DND-41 (cell line): ENCODE measurements around the gene MKI67.
A peak's percentile ranks its signal among the peaks of the same experiment; 100 is the strongest.

Experiments
- ATAC-seq: fragments of 200-7000 bp; cut with Tn5 transposase; 3 replicates; pipeline ENCODE4 v1.9.1; 2021; ENCODE audit warnings: low read depth; ENCODE audit not compliant: insufficient read depth
- DNase-seq: peaks from one replicate; pipeline ENCODE4 v3.0.0-alpha.2; 2020
- H2AFZ ChIP-seq: 2 replicates; pipeline ENCODE4 v1.6.0; 2012; ENCODE audit warnings: low read depth, low read length
- H3K27ac ChIP-seq: 2 replicates; pipeline ENCODE4 v1.5.1; 2012; ENCODE audit warnings: low read length, inconsistent platforms
- H3K27me3 ChIP-seq: fragments of 200-600 bp; sonication (generic); 2 replicates; pipeline ENCODE4 v1.6.0; 2012; ENCODE audit warnings: low read length, mild to moderate bottlenecking, inconsistent platforms; ENCODE audit not compliant: insufficient read depth, poor library complexity
- H3K36me3 ChIP-seq: 2 replicates; pipeline ENCODE4 v1.5.1; 2012; ENCODE audit warnings: low read length, inconsistent platforms; ENCODE audit not compliant: insufficient read depth
- H3K4me1 ChIP-seq: 2 replicates; pipeline ENCODE4 v1.5.1; 2012; ENCODE audit warnings: mild to moderate bottlenecking, low read length; ENCODE audit not compliant: insufficient read depth
- H3K4me2 ChIP-seq: 2 replicates; pipeline ENCODE4 v1.6.0; 2012; ENCODE audit warnings: mild to moderate bottlenecking, moderate library complexity, low read length, inconsistent platforms; ENCODE audit not compliant: insufficient read depth
- H3K4me3 ChIP-seq, 2 experiments: fragments of 200-600 bp in 1 of 2; shearing (Covaris generic) in 1 of 2; 2 replicates each; pipeline ENCODE4 v1.5.1; 2012 to 2016; ENCODE audit warnings: inconsistent platforms in 2 of 2, low read length in 2 of 2, mild to moderate bottlenecking in 2 of 2, low read depth in 1 of 2, moderate library complexity in 1 of 2
- H3K79me2 ChIP-seq: 2 replicates; pipeline ENCODE4 v1.6.0; 2012; ENCODE audit warnings: low read length, inconsistent platforms; ENCODE audit not compliant: insufficient read depth
- H3K9ac ChIP-seq: 2 replicates; pipeline ENCODE4 v1.6.0; 2012; ENCODE audit warnings: low read depth, mild to moderate bottlenecking, inconsistent platforms, low read length, moderate library complexity
- H3K9me3 ChIP-seq: 2 replicates; pipeline ENCODE4 v1.5.1; 2012; ENCODE audit warnings: low read length, moderate library complexity, mild to moderate bottlenecking, inconsistent platforms; ENCODE audit not compliant: insufficient read depth, severe bottlenecking
- H4K20me1 ChIP-seq: 2 replicates; pipeline ENCODE4 v1.6.0; 2012; ENCODE audit warnings: low read length; ENCODE audit not compliant: insufficient read depth
- EZH2 ChIP-seq: IDR thresholded peaks from 3 replicates; pipeline ENCODE4 v1.6.1; 2012; ENCODE audit warnings: borderline replicate concordance, low read depth, mild to moderate bottlenecking, moderate library complexity, low read length, inconsistent platforms; ENCODE audit not compliant: severe bottlenecking
- TF ChIP-seq, protein P1 (sequence below): IDR thresholded peaks from 2 replicates; pipeline ENCODE4 v1.5.1; 2012; ENCODE audit warnings: borderline replicate concordance, low read length, moderate library complexity, mild to moderate bottlenecking; ENCODE audit not compliant: poor library complexity, severe bottlenecking; ENCODE audit errors: extremely low read depth

Gene MKI67

DNA sequence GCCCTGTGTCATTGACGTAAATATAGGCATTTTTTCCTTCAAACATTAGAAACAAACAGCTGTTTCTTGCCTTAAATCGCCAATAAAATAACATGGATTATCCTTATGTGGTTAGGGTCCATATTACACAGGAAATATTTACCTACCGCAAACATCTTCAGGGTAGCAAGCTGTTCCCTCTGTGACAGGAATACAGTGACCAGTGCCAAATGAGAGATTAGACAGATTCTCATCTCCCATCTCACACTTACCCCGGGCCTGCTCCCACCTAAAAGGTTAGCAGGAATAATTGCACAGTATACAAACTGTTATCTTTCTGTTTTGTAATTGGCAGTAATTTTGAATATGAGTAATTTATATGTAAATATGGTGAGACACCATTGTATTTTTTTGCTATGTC lies 16.5 kb downstream of the MKI67 start:
- H3K4me1 ChIP-seq = no peaks in the 10 kb centered on the region
- H3K27ac ChIP-seq = no peak overlapping the region
- H3K9me3 ChIP-seq = no peaks in the 10 kb centered on the region
- no peak overlapping the region for H3K4me3 ChIP-seq
- no peak for TF ChIP-seq EZH2
- TF ChIP-seq, protein P1, sequence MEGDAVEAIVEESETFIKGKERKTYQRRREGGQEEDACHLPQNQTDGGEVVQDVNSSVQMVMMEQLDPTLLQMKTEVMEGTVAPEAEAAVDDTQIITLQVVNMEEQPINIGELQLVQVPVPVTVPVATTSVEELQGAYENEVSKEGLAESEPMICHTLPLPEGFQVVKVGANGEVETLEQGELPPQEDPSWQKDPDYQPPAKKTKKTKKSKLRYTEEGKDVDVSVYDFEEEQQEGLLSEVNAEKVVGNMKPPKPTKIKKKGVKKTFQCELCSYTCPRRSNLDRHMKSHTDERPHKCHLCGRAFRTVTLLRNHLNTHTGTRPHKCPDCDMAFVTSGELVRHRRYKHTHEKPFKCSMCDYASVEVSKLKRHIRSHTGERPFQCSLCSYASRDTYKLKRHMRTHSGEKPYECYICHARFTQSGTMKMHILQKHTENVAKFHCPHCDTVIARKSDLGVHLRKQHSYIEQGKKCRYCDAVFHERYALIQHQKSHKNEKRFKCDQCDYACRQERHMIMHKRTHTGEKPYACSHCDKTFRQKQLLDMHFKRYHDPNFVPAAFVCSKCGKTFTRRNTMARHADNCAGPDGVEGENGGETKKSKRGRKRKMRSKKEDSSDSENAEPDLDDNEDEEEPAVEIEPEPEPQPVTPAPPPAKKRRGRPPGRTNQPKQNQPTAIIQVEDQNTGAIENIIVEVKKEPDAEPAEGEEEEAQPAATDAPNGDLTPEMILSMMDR = no peak
- no peak overlapping the region for H2AFZ ChIP-seq
- H3K9ac ChIP-seq = no peak overlapping the region
- peaks cover 83% of the 10 kb centered on the region for H4K20me1 ChIP-seq
- H3K36me3 ChIP-seq = peaks cover 100% of the 10 kb centered on the region
- peaks cover 92% of the 10 kb centered on the region for H3K79me2 ChIP-seq
- no peak overlapping the region for H3K4me2 ChIP-seq
- no peak for ATAC-seq
- DNase-seq = no peak
- no peaks in the 10 kb centered on the region for H3K27me3 ChIP-seq

DNA sequence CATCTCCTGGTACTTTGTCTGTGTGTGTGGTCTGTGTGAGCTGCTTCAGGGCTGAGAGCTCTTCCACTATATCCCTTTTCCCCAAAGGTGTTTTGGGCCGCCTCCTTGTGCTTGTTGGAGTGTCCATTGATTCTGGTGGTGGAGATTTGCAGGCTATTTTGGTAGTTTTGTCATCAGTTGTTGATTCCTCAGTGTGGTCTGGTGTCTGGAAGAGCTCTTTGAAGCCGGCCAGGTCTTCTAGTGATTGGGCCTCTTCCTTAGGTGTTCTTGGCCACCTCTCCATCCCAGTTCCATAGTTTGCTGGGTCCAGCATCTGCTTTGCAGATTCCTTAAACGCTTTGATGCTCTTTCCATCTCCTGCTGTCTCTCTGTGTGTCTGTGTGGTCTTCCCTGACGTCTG lies 20.8 kb downstream of the MKI67 start:
- Histone ChIP-seq H3K4me1 (no peaks in the 10 kb centered on the region; the same call in 1 of the 2 replicates), H3K4me2 (no peak overlapping the region), H3K9ac (no peak overlapping the region), H3K9me3 (no peaks in the 10 kb centered on the region), H3K4me3 (no peak overlapping the region), H2AFZ (no peak overlapping the region), H4K20me1 (peaks cover 78% of the 10 kb centered on the region), H3K27me3 (no peaks in the 10 kb centered on the region), H3K36me3 (peaks cover 100% of the 10 kb centered on the region), H3K79me2 (peaks cover 66% of the 10 kb centered on the region), H3K27ac (no peak overlapping the region)
- ATAC-seq (no peak), DNase-seq (no peak)
- TF ChIP-seq, protein P1 = no peak
- TF ChIP-seq EZH2 = no peak

DNA sequence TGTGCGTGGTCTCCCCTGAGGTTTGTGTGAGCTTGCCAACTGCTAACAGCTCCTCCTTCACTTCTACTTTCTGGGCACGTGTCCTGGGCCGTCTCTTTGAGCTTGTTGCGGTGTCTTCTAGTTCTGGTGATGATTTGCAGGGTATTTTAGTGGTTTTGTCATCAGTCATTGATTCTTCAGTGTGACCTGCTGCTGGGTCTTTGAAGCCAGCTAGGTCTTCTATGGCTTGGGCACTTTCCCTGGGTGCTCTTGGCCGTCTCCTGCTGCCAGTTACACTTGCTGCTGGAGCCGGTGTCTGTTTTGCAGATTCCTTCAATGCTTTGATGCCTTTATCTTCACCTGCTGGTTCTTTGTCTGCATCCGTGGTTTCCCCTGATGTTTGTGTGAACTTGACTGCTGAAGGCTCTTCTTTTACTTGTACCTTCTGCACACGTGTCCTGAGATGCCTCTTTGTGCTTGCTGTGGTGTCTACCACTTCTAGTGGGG lies 23.0 kb downstream of the MKI67 start:
- H3K4me2 ChIP-seq = no peak overlapping the region
- H4K20me1 ChIP-seq = peaks cover 78% of the 10 kb centered on the region
- H3K9ac ChIP-seq = no peak overlapping the region
- TF ChIP-seq, protein P1 = no peak
- no peak for TF ChIP-seq EZH2
- peaks cover 5% of the 10 kb centered on the region for H3K4me1 ChIP-seq
- DNase-seq (no peak), ATAC-seq (0 out of 3 replicates have a peak, but pooled peaks have one; percentile 20)
- peaks cover 100% of the 10 kb centered on the region for H3K36me3 ChIP-seq
- no peaks in the 10 kb centered on the region for H3K27me3 ChIP-seq
- no peak overlapping the region for H3K27ac ChIP-seq
- H2AFZ ChIP-seq = no peak overlapping the region
- H3K4me3 ChIP-seq = no peak overlapping the region
- peaks cover 54% of the 10 kb centered on the region for H3K79me2 ChIP-seq
- no peaks in the 10 kb centered on the region for H3K9me3 ChIP-seq
